Spleen (tissue), 11 donors: ENCODE results near the gene TRPC3. TPM values are rescaled to one million over a fixed set of nuclear protein-coding genes. Genes with fewer than 3 reads are reported as not detected.

ENCODE experiments used
- DNase-seq: peaks from one replicate; pipeline ENCODE4 v3.0.0-alpha.2; 2020
- H3K27ac ChIP-seq, 8 donors: fragments of 200-600 bp; sonication (generic) in 7 of 8; 1 replicate in 4 of 8; 2 replicates in 4 of 8; pipeline versions ENCODE4 v1.5.0 to v1.8.0; 2016 to 2021; ENCODE audit warnings: inconsistent platforms in 4 of 8, mild to moderate bottlenecking in 4 of 8, moderate library complexity in 1 of 8
- H3K27me3 ChIP-seq, 7 donors: fragments of 200-600 bp; sonication (generic) in 6 of 7; replicated peaks in 1 of 7; 1 replicate in 4 of 7; 2 replicates in 3 of 7; pipeline versions ENCODE4 v1.5.0 to v1.8.0; 2016 to 2021; ENCODE audit warnings: inconsistent platforms in 3 of 7, mild to moderate bottlenecking in 1 of 7
- H3K36me3 ChIP-seq, 6 donors: fragments of 200-600 bp; sonication (generic) in 5 of 6; 1 replicate in 4 of 6; 2 replicates in 2 of 6; pipeline versions ENCODE4 v1.5.0 to v1.8.0; 2016 to 2021; ENCODE audit warnings: inconsistent platforms in 2 of 6
- H3K4me1 ChIP-seq, 6 donors: fragments of 200-600 bp; sonication (generic) in 5 of 6; 1 replicate in 3 of 6; 2 replicates in 3 of 6; pipeline versions ENCODE4 v1.5.0 to v1.8.0; 2016 to 2021; ENCODE audit warnings: inconsistent platforms in 3 of 6
- H3K4me3 ChIP-seq, 8 donors: fragments of 200-600 bp; sonication (generic) in 7 of 8; 1 replicate in 4 of 8; 2 replicates in 4 of 8; pipeline versions ENCODE4 v1.5.0 to v1.8.0; 2016 to 2021; ENCODE audit warnings: inconsistent platforms in 4 of 8, mild to moderate bottlenecking in 4 of 8, moderate library complexity in 2 of 8
- H3K9me3 ChIP-seq, 8 donors: fragments of 200-600 bp; sonication (generic) in 7 of 8; 1 replicate in 4 of 8; 2 replicates in 4 of 8; pipeline versions ENCODE4 v1.5.0 to v1.8.0; 2016 to 2021; ENCODE audit warnings: inconsistent platforms in 4 of 8
- CTCF ChIP-seq, 11 experiments: fragments of 200-600 bp in 7 of 11; fragments of 450-650 bp in 4 of 11; sonication (generic) in 4 of 11; IDR thresholded peaks in 8 of 11; conservative IDR thresholded peaks in 3 of 11; 1 replicate in 7 of 11; 2 replicates in 4 of 11; pipeline versions ENCODE4 v1.4.0 to v1.8.0; 2016 to 2021; ENCODE audit warnings: antibody characterized with exemption in 11 of 11, inconsistent platforms in 4 of 11, mild to moderate bottlenecking in 1 of 11
- POLR2A ChIP-seq, 3 donors: fragments of 450-650 bp; IDR thresholded peaks; one replicate each; pipeline ENCODE4 v1.5.1; 2017; ENCODE audit warnings: antibody characterized with exemption in 3 of 3, mild to moderate bottlenecking in 1 of 3
- POLR2AphosphoS5 ChIP-seq, 3 donors: sonication (generic); formaldehyde crosslinking; IDR thresholded peaks; one replicate each; pipeline ENCODE4 v1.5.1; 2017; ENCODE audit warnings: antibody characterized with exemption in 3 of 3
- WGBS, 5 donors: extraction: QIAGEN DNeasy Blood & Tissue Kit in 3 of 5; methylation state at CpG; one replicate each; pipeline versions ENCODE4 v1.1.5 to v1.1.7; 2013 to 2018; 5-methylcytosine and 5-hydroxymethylcytosine counted together
- intact Hi-C: fragments of 100-400 bp; cut with DNase I; formaldehyde crosslinking; loops from one replicate; pipeline ENCODE4 v1.15.0; 2023; ENCODE audit warnings: low total_unique reads
- polyA plus RNA-seq, 3 donors: library from polyadenylated mRNA; stranded (reverse); fragments of 200-250 nt; gene quantifications; one replicate each; pipeline ENCODE4 v1.2.1, GENCODE V29; 2013
- total RNA-seq, 7 donors: library from RNA; depleted of rRNA in 3 of 7; stranded (reverse); fragments of >200 nt in 3 of 7; fragmentation: NEBNext Ultra II Directional in 4 of 7; extraction: Animal tissue kit (Norgen Biotek cat#: 25700) in 4 of 7; gene quantifications; one replicate each; pipeline versions ENCODE4 v1.1.0 to v1.2.1, GENCODE V29; 2016 to 2021
- donor health status: healthy with polysubstance abuse.
- donor health status: DM: no; HTN: no; CAD: no; lungs with moderate emphysema.
- donor health status: DM: no; HTN: no; CAD: no.
- donor health status: Bipolar disorder and iron deficiency.
- donor health status: healthy.
- donor health status: DM: no; HTN: no; CAD: no.
- donor health status: DM: yes; HTN: yes; CAD: no.

The TRPC3 gene
- total and polyA plus RNA-seq, 10 donors = 0.04 to 0.83 (median 0.24) TPM

GRCh38 chr4:121950680-121951520 is 960 bp downstream of the TRPC3 start:
- Histone ChIP-seq H3K4me3 (peak overlapping the region; percentile 47 to 77 (median 63)), H3K27ac (peak overlapping the region in 3 of 8 donors; percentile 36 to 52 (median 39)), H3K4me1 (peaks cover 8 to 33% (median 25%) of the 10 kb centered on the region in 6 donors), H3K9me3 (no peaks in the 10 kb centered on the region), H3K27me3 (peaks cover 0 to 57% (median 37%) of the 10 kb centered on the region in 7 donors), H3K36me3 (no peaks in the 10 kb centered on the region)
- peak; percentile 80 for DNase-seq
- 1 to 2% (median 1%) methylated on average over 41 to 76 of the region's 76 CpGs for WGBS, 5 donors
- TF ChIP-seq POLR2AphosphoS5 (IDR thresholded peaks at IDR 0.05) = no peak
- TF ChIP-seq CTCF (IDR thresholded peaks at IDR 0.05 in 8 of 11, conservative IDR thresholded peaks at IDR 0.05 in 3 of 11) = no peak
- no peak for TF ChIP-seq POLR2A (IDR thresholded peaks at IDR 0.05)
- intact Hi-C loops = no loop called here

GRCh38 chr4:121950212-121950679 is 1.6 kb downstream of the TRPC3 start:
- Histone ChIP-seq H3K27ac (peak overlapping the region in 2 of 8 donors; percentile 39 to 52), H3K36me3 (no peaks in the 10 kb centered on the region), H3K27me3 (peaks cover 0 to 60% (median 37%) of the 10 kb centered on the region in 7 donors), H3K9me3 (no peaks in the 10 kb centered on the region), H3K4me3 (peak overlapping the region; percentile 47 to 77 (median 63)), H3K4me1 (peaks cover 8 to 33% (median 25%) of the 10 kb centered on the region in 6 donors)
- WGBS, 5 donors = 1 to 6% (median 1%) methylated on average over 26 to 34 of the region's 34 CpGs
- intact Hi-C loops = no loop called here
- peak in 2 of 3 donors; percentile 34 to 62 for TF ChIP-seq POLR2AphosphoS5 (IDR thresholded peaks at IDR 0.05)
- no peak for TF ChIP-seq POLR2A (IDR thresholded peaks at IDR 0.05)
- TF ChIP-seq CTCF (IDR thresholded peaks at IDR 0.05 in 8 of 11, conservative IDR thresholded peaks at IDR 0.05 in 3 of 11) = peak; percentile 41 to 89 (median 84)
- peak; percentile 94 for DNase-seq

GRCh38 chr4:121946644-121947043 is 5.2 kb downstream of the TRPC3 start:
- H3K27ac ChIP-seq = no peak overlapping the region
- TF ChIP-seq POLR2A (IDR thresholded peaks at IDR 0.05) (no peak), CTCF (IDR thresholded peaks at IDR 0.05 in 8 of 11, conservative IDR thresholded peaks at IDR 0.05 in 3 of 11) (no peak)
- intact Hi-C loops = no loop called here
- H3K36me3 ChIP-seq = no peaks in the 10 kb centered on the region
- no peaks in the 10 kb centered on the region for H3K9me3 ChIP-seq
- peaks cover 8 to 23% (median 17%) of the 10 kb centered on the region in 6 donors for H3K4me1 ChIP-seq
- WGBS, 5 donors = 86 to 97% (median 94%) methylated on average over 3 of the region's 3 CpGs
- no peak for DNase-seq
- no peak overlapping the region for H3K4me3 ChIP-seq
- peaks cover 0 to 52% (median 21%) of the 10 kb centered on the region in 7 donors for H3K27me3 ChIP-seq

GRCh38 chr4:121943941-121944340 is 7.9 kb downstream of the TRPC3 start:
- H3K27me3 ChIP-seq = peaks cover 0 to 45% (median 3%) of the 10 kb centered on the region in 7 donors

More at GRCh38 chr4:121943941-121944340, 7.9 kb downstream of the TRPC3 start:
- no peaks in the 10 kb centered on the region for H3K36me3 ChIP-seq
- H3K27ac ChIP-seq = no peak overlapping the region
- no peak overlapping the region for H3K4me3 ChIP-seq
- intact Hi-C loops = no loop called here
- 46 to 63% (median 56%) methylated on average over 4 of the region's 4 CpGs for WGBS, 5 donors
- H3K9me3 ChIP-seq = no peaks in the 10 kb centered on the region
- H3K4me1 ChIP-seq = no peaks in the 10 kb centered on the region
- TF ChIP-seq POLR2AphosphoS5 (IDR thresholded peaks at IDR 0.05) (no peak), CTCF (IDR thresholded peaks at IDR 0.05 in 8 of 11, conservative IDR thresholded peaks at IDR 0.05 in 3 of 11) (peak in 1 of 11 experiments; percentile 14)
- no peak for DNase-seq
